Ovary (tissue), 3 donors: ENCODE results near the gene MCF2L.

Experiments
- EP300 ChIP-seq: sonication (generic); formaldehyde crosslinking; IDR thresholded peaks from one replicate; pipeline ENCODE4 v1.6.1; 2017; ENCODE audit warnings: antibody characterized with exemption
- POLR2A ChIP-seq: fragments of 450-650 bp; IDR thresholded peaks from one replicate; pipeline ENCODE4 v1.6.1; 2017; ENCODE audit warnings: antibody characterized with exemption, mild to moderate bottlenecking, moderate library complexity
- TF ChIP-seq, protein P1 (sequence below), 3 donors: fragments of 450-650 bp in 2 of 3; fragments of 200-600 bp in 1 of 3; IDR thresholded peaks; one replicate each; pipeline versions ENCODE4 v1.5.1 to v1.8.0; 2016 to 2022; ENCODE audit warnings: antibody characterized with exemption in 3 of 3, mild to moderate bottlenecking in 1 of 3
- donor health status: DM: no; HTN: no; CAD: no.

DNA sequence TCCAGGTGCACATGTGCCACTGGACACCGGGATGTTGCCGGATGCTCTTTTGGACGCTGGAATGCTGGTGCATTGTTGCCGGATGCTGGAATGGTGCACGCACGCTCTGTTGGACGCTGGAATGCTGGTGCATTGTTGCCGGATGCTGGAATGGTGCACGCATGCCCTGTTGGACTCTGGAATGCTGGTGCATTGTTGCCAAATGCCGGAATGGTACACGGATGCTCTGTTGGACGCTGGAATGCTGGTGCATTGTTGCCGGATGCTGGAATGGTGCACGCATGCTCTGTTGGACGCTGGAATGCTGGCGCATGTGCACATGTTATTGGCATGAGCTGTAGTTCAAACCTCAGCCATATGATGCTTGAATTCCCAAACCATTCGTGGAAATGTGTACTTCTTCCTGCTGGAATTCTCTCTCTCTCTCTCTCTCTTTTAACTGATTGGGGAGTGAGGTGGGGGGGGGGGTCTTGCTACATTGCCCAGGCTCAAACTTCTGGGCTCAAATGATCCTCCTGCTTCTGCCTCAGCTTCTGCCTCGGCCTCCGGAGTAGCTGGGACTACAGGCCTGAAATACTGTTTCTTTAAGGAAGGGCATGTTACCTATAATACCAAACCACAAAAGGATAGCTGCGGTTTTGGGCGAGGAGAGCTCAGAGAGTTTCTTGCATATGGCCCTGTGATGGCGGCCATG lies 1.2 kb upstream of the MCF2L start:
- TF ChIP-seq, protein P1, sequence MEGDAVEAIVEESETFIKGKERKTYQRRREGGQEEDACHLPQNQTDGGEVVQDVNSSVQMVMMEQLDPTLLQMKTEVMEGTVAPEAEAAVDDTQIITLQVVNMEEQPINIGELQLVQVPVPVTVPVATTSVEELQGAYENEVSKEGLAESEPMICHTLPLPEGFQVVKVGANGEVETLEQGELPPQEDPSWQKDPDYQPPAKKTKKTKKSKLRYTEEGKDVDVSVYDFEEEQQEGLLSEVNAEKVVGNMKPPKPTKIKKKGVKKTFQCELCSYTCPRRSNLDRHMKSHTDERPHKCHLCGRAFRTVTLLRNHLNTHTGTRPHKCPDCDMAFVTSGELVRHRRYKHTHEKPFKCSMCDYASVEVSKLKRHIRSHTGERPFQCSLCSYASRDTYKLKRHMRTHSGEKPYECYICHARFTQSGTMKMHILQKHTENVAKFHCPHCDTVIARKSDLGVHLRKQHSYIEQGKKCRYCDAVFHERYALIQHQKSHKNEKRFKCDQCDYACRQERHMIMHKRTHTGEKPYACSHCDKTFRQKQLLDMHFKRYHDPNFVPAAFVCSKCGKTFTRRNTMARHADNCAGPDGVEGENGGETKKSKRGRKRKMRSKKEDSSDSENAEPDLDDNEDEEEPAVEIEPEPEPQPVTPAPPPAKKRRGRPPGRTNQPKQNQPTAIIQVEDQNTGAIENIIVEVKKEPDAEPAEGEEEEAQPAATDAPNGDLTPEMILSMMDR (IDR thresholded peaks at IDR 0.05), result no peak
- TF ChIP-seq EP300 (no peak), POLR2A (no peak)
